Breast epithelium (tissue), 4 donors: Measurements from ENCODE around the gene MRPL11. TPM values are rescaled to one million over a fixed set of nuclear protein-coding genes. Genes with fewer than 3 reads are reported as not detected.
A peak's percentile ranks its signal among the peaks of the same experiment; 100 is the strongest.
"Not testable (repeated sequence)": the region's sequence is repeated elsewhere in the genome, so short reads cannot be mapped to it uniquely, and the experiment has no call there.

Experiments used
- DNase-seq, 2 donors: peaks; one replicate each; pipeline ENCODE4 v3.0.0-alpha.2; 2019; ENCODE audit warnings: low spot score in 2 of 2
- H3K27ac ChIP-seq, 2 donors: fragments of 200-600 bp; sonication (generic) in 1 of 2; one replicate each; pipeline ENCODE4 v1.5.1; 2016 to 2019; ENCODE audit warnings: mild to moderate bottlenecking in 1 of 2
- H3K27me3 ChIP-seq, 2 donors: fragments of 200-600 bp; sonication (generic) in 1 of 2; one replicate each; pipeline versions ENCODE4 v1.5.1 to v1.6.0; 2017 to 2019; ENCODE audit warnings: control low read depth in 1 of 2, mild to moderate bottlenecking in 1 of 2
- H3K36me3 ChIP-seq: fragments of 200-600 bp; one replicate; pipeline ENCODE4 v1.5.1; 2019
- H3K4me1 ChIP-seq, 2 donors: fragments of 200-600 bp; sonication (generic); one replicate each; pipeline ENCODE4 v1.5.1; 2016 to 2019; ENCODE audit warnings: control low read depth in 1 of 2
- H3K4me3 ChIP-seq, 3 donors: fragments of 200-600 bp; sonication (generic); 1 replicate in 2 of 3; 2 replicates in 1 of 3; pipeline ENCODE4 v1.5.1; 2016 to 2019; ENCODE audit warnings: mild to moderate bottlenecking in 3 of 3, moderate library complexity in 2 of 3
- H3K9me3 ChIP-seq, 2 donors: fragments of 200-600 bp; sonication (generic) in 1 of 2; one replicate each; pipeline ENCODE4 v1.5.1; 2016 to 2019; ENCODE audit warnings: control low read depth in 1 of 2
- POLR2A ChIP-seq: fragments of 450-650 bp; IDR thresholded peaks from one replicate; pipeline ENCODE4 v1.6.1; 2016; ENCODE audit warnings: antibody characterized with exemption, mild to moderate bottlenecking, moderate library complexity
- POLR2AphosphoS5 ChIP-seq, 3 donors: sonication (generic); formaldehyde crosslinking; IDR thresholded peaks; one replicate each; pipeline ENCODE4 v1.6.1; 2017; ENCODE audit warnings: antibody characterized with exemption in 3 of 3
- intact Hi-C: fragments of 100-400 bp; cut with DNase I; formaldehyde crosslinking; loops from one replicate; pipeline ENCODE4 v1.15.1; 2023; ENCODE audit warnings: low total_unique reads
- total RNA-seq, 3 donors: library from RNA; depleted of rRNA; stranded (reverse); fragments of >200 nt; gene quantifications; one replicate each; pipeline ENCODE4 v1.1.0, GENCODE V29; 2016
- TF ChIP-seq, protein P1 (sequence below), 3 donors: fragments of 450-650 bp; IDR thresholded peaks; one replicate each; pipeline ENCODE4 v1.5.1; 2016 to 2017; ENCODE audit warnings: antibody characterized with exemption in 3 of 3, mild to moderate bottlenecking in 3 of 3, moderate library complexity in 3 of 3

The MRPL11 gene
- total RNA-seq, 3 donors from 2014 or later: 33.1 to 42.3 (median 36.8) TPM

DNA sequence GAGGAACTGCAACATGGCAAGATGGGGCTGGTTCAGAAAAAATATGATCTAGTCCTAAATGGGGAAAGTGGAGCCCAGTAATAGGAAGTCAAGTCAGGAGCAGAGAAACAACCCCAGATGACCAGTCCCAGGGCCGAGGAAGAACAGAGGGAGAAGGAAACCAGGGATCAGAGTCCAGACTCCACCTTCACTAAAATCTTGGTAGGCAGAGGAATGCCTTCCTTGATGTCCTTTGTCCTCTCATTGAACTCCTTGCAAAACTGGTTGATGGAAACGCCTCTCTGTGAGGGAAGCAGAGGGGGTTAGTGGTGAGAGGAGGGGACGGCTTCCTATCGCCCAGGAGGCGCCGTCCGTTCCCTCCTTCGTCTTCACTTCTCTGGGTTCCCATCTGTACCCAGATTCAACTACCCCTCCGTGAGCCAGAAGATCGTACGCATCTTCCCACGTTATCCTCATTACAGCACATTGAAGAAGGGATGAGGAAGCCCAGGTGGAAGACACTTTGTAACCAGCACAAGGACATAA lies 607 bp downstream of the MRPL11 start:
- no peak for DNase-seq
- Histone ChIP-seq H3K9me3 (peaks cover under 1% of the 10 kb centered on the region in 2 donors), H3K4me1 (peaks cover 0 to 6% of the 10 kb centered on the region in 2 donors), H3K36me3 (no peaks in the 10 kb centered on the region), H3K4me3 (peak overlapping the region; percentile 71 to 85 (median 73)), H3K27ac (peak overlapping the region; percentile 86 to 90), H3K27me3 (no peaks in the 10 kb centered on the region)
- no peak for TF ChIP-seq POLR2AphosphoS5 (IDR thresholded peaks at IDR 0.05)
- TF ChIP-seq POLR2A: no peak
- intact Hi-C loops: no loop called here

DNA sequence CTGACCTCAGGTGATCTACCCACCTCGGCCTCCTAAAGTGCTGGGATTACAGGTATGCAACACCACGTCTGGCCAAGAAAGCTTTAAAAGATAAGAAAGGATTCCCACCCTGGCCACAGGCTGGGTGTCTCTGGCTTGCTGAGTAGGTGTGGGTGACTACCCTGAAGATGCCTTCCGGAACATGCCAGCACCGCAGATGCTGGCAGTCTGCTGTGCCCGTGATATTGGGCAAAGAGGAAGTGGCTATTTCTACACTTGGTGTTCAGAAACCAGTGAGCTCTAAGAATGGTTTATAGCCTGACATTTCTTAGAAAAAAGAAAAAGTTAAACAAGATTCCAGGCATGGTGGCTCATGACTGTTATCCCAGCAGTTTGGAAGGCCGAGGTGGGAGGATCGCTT lies 6.1 kb downstream of the MRPL11 start:
- H3K27me3 ChIP-seq: no peaks in the 10 kb centered on the region
- H3K27ac ChIP-seq: no peak overlapping the region
- intact Hi-C loops: no loop called here
- no peak overlapping the region for H3K4me3 ChIP-seq
- TF ChIP-seq, protein P1, sequence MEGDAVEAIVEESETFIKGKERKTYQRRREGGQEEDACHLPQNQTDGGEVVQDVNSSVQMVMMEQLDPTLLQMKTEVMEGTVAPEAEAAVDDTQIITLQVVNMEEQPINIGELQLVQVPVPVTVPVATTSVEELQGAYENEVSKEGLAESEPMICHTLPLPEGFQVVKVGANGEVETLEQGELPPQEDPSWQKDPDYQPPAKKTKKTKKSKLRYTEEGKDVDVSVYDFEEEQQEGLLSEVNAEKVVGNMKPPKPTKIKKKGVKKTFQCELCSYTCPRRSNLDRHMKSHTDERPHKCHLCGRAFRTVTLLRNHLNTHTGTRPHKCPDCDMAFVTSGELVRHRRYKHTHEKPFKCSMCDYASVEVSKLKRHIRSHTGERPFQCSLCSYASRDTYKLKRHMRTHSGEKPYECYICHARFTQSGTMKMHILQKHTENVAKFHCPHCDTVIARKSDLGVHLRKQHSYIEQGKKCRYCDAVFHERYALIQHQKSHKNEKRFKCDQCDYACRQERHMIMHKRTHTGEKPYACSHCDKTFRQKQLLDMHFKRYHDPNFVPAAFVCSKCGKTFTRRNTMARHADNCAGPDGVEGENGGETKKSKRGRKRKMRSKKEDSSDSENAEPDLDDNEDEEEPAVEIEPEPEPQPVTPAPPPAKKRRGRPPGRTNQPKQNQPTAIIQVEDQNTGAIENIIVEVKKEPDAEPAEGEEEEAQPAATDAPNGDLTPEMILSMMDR (IDR thresholded peaks at IDR 0.05): no peak
- TF ChIP-seq POLR2A: no peak
- no peak for TF ChIP-seq POLR2AphosphoS5 (IDR thresholded peaks at IDR 0.05)
- no peaks in the 10 kb centered on the region for H3K4me1 ChIP-seq
- H3K9me3 ChIP-seq: no peaks in the 10 kb centered on the region
- no peak for DNase-seq
- no peaks in the 10 kb centered on the region for H3K36me3 ChIP-seq

DNA sequence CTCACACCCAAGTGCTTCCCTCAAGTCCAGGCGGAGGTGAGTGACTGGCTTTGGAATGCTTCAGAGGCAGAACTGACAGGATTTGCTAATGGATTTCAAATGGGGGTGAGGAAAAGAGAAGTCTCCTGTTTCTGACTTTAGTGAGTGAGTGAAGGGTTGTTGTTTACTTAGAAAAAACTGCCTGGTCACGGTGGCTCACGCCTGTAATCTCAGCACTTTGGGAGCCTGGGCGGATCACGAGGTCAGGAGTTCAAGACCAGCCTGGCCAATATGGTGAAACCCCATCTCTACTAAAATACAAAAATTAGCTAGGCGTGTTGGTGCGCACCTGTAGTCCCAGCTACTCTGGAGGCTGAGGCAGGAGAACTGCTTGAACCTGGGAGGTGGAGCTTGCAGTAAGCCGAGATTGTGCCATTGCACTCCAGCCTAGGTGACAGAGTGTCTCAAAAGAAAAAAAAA lies 6.7 kb downstream of the MRPL11 start:
- H3K9me3 ChIP-seq, DNase-seq, H3K4me3 ChIP-seq, H3K4me1 ChIP-seq, intact Hi-C loops, H3K27me3 ChIP-seq, H3K36me3 ChIP-seq, H3K27ac ChIP-seq: not testable (repeated sequence)

DNA sequence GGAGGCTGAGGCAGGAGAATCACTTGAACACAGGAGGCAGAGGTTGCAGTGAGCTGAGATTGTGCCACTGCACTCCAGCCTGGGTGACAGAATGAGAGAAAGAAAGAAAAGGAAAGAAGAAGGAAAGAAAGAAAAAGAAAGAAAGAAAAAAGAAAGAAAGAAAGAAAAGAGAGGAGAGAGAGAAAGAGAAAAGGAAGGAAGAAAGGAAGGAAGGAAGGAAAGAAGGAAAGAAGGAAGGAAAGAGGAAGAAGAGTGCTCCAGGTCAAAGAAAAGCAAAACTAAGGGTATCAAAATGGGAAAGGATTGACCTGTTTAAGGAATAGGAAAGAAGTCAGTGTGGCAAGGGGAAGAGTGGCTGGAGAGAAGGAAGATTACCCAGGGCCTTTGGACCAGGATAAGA lies 7.4 kb downstream of the MRPL11 start:
- H3K36me3 ChIP-seq, H3K4me3 ChIP-seq, intact Hi-C loops, H3K9me3 ChIP-seq, DNase-seq, H3K27me3 ChIP-seq, H3K27ac ChIP-seq, H3K4me1 ChIP-seq: not testable (repeated sequence)

DNA sequence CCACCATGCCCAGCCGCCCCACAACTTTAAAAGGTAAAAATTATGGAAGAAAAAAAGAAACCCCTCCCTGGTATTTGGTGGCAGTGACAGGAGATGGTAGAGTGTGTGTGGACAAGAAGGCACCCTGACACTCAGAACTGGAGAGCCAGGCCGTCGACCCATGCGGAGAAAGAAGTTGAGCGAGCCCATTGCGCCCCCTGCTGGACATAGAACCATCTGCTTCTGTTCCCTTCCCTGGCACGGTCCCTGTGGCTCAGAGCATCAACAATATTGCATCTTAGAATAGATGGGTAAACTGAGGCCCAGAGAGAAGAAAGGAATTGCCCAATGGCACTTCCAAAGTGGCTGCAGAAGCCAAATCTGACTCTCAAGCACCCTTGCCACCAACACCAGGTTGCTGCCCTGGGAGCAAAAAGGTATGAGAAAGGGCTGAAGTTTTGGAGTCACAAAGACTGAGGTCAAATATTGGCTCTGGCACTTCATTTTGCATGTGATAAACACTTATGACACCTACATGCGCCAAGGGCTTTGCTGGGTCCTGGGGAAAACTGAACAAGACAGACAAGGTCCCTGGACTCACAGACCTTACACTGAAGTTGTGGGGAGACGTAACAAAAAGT lies 8.6 kb downstream of the MRPL11 start:
- Histone ChIP-seq H3K36me3 (no peaks in the 10 kb centered on the region), H3K27ac (no peak overlapping the region), H3K9me3 (no peaks in the 10 kb centered on the region), H3K4me3 (no peak overlapping the region), H3K27me3 (no peaks in the 10 kb centered on the region), H3K4me1 (no peaks in the 10 kb centered on the region)
- intact Hi-C loops: no loop called here
- no peak for TF ChIP-seq POLR2AphosphoS5 (IDR thresholded peaks at IDR 0.05)
- no peak for TF ChIP-seq POLR2A
- TF ChIP-seq, protein P1 (IDR thresholded peaks at IDR 0.05): peak; percentile 26 to 54 (median 50)
- DNase-seq: peak in 1 of 2 donors; percentile 72

DNA sequence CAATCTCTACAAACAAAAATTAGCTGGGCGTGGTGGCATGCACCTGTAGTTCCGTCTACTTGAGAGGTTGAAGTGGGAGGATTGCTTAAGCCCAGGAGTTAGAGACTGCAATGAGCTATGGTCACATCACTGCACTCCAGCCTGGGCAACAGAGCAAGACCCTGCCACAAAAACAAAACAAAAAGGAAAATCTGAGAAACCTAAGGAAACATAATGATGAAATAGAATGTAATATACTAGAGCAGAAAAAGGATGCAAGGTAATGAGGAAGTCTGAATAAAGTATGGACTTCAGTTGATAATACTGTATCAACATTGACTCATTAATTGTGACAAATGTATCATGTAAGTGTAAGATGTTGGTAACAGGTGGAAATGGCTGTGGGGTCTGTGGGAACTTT lies 9.7 kb downstream of the MRPL11 start:
- DNase-seq: no peak
- H3K4me1 ChIP-seq: no peaks in the 10 kb centered on the region
- no peaks in the 10 kb centered on the region for H3K36me3 ChIP-seq
- H3K27me3 ChIP-seq: no peaks in the 10 kb centered on the region
- no peaks in the 10 kb centered on the region for H3K9me3 ChIP-seq
- no peak overlapping the region for H3K27ac ChIP-seq
- TF ChIP-seq POLR2A (no peak), POLR2AphosphoS5 (IDR thresholded peaks at IDR 0.05) (no peak)
- TF ChIP-seq, protein P1 (IDR thresholded peaks at IDR 0.05): no peak
- intact Hi-C loops: no loop called here
- H3K4me3 ChIP-seq: no peak overlapping the region
